HEK293T (cell line): Measurements from ENCODE around the gene SIGLEC7.

Experiments used
- ARNT ChIP-seq: fragments of 450-650 bp; IDR thresholded peaks from 2 replicates; pipeline ENCODE4 v1.6.1; 2017; ENCODE audit warnings: mild to moderate bottlenecking
- BHLHE40 ChIP-seq: fragments of 450-650 bp; IDR thresholded peaks from 2 replicates; pipeline ENCODE4 v1.6.1; 2016; ENCODE audit warnings: mild to moderate bottlenecking, moderate library complexity, borderline replicate concordance
- CTBP1 ChIP-seq: fragments of 450-650 bp; IDR thresholded peaks from 2 replicates; pipeline ENCODE4 v1.6.1; 2016; ENCODE audit warnings: borderline replicate concordance
- ELF4 ChIP-seq: fragments of 450-650 bp; IDR thresholded peaks from 2 replicates; pipeline ENCODE4 v1.6.1; 2017; ENCODE audit warnings: antibody characterized with exemption
- FOXK2 ChIP-seq: fragments of 450-650 bp; IDR thresholded peaks from 2 replicates; pipeline ENCODE4 v1.6.1; 2016; ENCODE audit warnings: mild to moderate bottlenecking
- FOXM1 ChIP-seq: fragments of 450-650 bp; IDR thresholded peaks from 2 replicates; pipeline ENCODE4 v1.6.1; 2017; ENCODE audit warnings: mild to moderate bottlenecking, borderline replicate concordance
- HDGF ChIP-seq: fragments of 450-650 bp; IDR thresholded peaks from 2 replicates; pipeline ENCODE4 v1.6.1; 2017; ENCODE audit warnings: antibody characterized with exemption, borderline replicate concordance
- LEF1 ChIP-seq: fragments of 450-650 bp; IDR thresholded peaks from 2 replicates; pipeline ENCODE4 v1.6.1; 2017; ENCODE audit warnings: mild to moderate bottlenecking, borderline replicate concordance
- NFRKB ChIP-seq: fragments of 450-650 bp; IDR thresholded peaks from 2 replicates; pipeline ENCODE4 v1.6.1; 2016; ENCODE audit warnings: mild to moderate bottlenecking, moderate library complexity
- PKNOX1 ChIP-seq: fragments of 450-650 bp; IDR thresholded peaks from 2 replicates; pipeline ENCODE4 v1.6.1; 2016
- SP1 ChIP-seq: fragments of 450-650 bp; IDR thresholded peaks from 2 replicates; pipeline ENCODE4 v1.6.1; 2017
- SUZ12 ChIP-seq: fragments of 450-650 bp; IDR thresholded peaks from 2 replicates; pipeline ENCODE4 v1.6.1; 2016; ENCODE audit warnings: mild to moderate bottlenecking
- TARDBP ChIP-seq: fragments of 450-650 bp; IDR thresholded peaks from 2 replicates; pipeline ENCODE4 v1.6.1; 2016
- ZNF384 ChIP-seq: fragments of 450-650 bp; IDR thresholded peaks from 2 replicates; pipeline ENCODE4 v1.6.1; 2016

- TF ChIP-seq ELF4 (no peak), SP1 (no peak), FOXK2 (no peak), SUZ12 (no peak), TARDBP (no peak), PKNOX1 (no peak), BHLHE40 (no peak), FOXM1 (no peak), NFRKB (no peak), ARNT (no peak), ZNF384 (no peak), HDGF (no peak), CTBP1 (no peak), LEF1 (no peak)
These were observed 39.3 kb downstream of the SIGLEC7 start for GRCh38 chr19:51181377-51181912.
